Fibroblast of pulmonary artery (primary cell): ENCODE measurements around the gene ZNF527.
A peak's percentile ranks its signal among the peaks of the same experiment; 100 is the strongest.

Experiments used
- DNase-seq: peaks from one replicate; pipeline ENCODE4 v3.0.0-alpha.2; 2010; ENCODE audit warnings: low read depth
- H3K4me3 ChIP-seq: replicated peaks from 2 replicates; pipeline ENCODE4 v1.5.1; 2011; ENCODE audit warnings: low read depth, mild to moderate bottlenecking, control low read depth, low read length, moderate library complexity
- CTCF ChIP-seq: IDR thresholded peaks from 2 replicates; pipeline ENCODE4 v1.5.1; 2011; ENCODE audit warnings: mild to moderate bottlenecking, control low read depth, low read length, inconsistent platforms; ENCODE audit errors: missing control alignments

Gene ZNF527

GRCh38 chr19:37370880-37371661 lies at the start of gene ZNF527:
ZNF527 (plus strand) TSS chr19:37371099; CDS start chr19:37374199, 3,100 bp downstream.
- H3K4me3 ChIP-seq = peak within 1 kb of the TSS; percentile 69
- TF ChIP-seq CTCF = no peak
- DNase-seq = peak; percentile 98

- H3K4me3 ChIP-seq = no peak overlapping the region
- peak; percentile 17 for TF ChIP-seq CTCF
- peak; percentile 14 for DNase-seq
Measured at GRCh38 chr19:37329686-37330085, 41.2 kb upstream of the ZNF527 start.

- DNase-seq = no peak
- H3K4me3 ChIP-seq = no peak overlapping the region
- TF ChIP-seq CTCF = no peak
Measured at GRCh38 chr19:37332839-37333238, 38.1 kb upstream of the ZNF527 start.

- no peak for TF ChIP-seq CTCF
- peak; percentile 41 for DNase-seq
- H3K4me3 ChIP-seq = no peak overlapping the region
Measured at GRCh38 chr19:37333457-37333856, 37.4 kb upstream of the ZNF527 start.

GRCh38 chr19:37334179-37335071 lies 36.5 kb upstream of the ZNF527 start:
- TF ChIP-seq CTCF = no peak
- H3K4me3 ChIP-seq = peak overlapping the region; percentile 78
- peak; percentile 92 for DNase-seq

- no peak for TF ChIP-seq CTCF
- peak; percentile 22 for DNase-seq
- H3K4me3 ChIP-seq = no peak overlapping the region
Measured at GRCh38 chr19:37342753-37343152, 28.1 kb upstream of the ZNF527 start.
